ENCODE results near the gene DSC2. TPM values are rescaled to one million over a fixed set of nuclear protein-coding genes. Genes with fewer than 3 reads are reported as not detected.
A peak's percentile ranks its signal among the peaks of the same experiment; 100 is the strongest.
"Not testable (repeated sequence)": the region's sequence is repeated elsewhere in the genome, so short reads cannot be mapped to it uniquely, and the experiment has no call there.

The DSC2 gene
- 10 to 100 TPM in 4 of 5 donors, 1 to 10 TPM in 1; 8.7 to 18.3 (median 13.4) TPM for polyA plus RNA-seq (ENCODE audit: insufficient read depth in 1 of 5, insufficient read length in 5 of 5, low replicate concordance in 1 of 5)
- long read RNA-seq, donor 1 = 0 reads
- long read RNA-seq, donor 2 = 0 reads
- long read RNA-seq, donor 3 = 0 reads
- long read RNA-seq, donor 4 = 0 reads
- long read RNA-seq, donor 5, full-length matches to known transcripts = 1 of 1 reads
- long read RNA-seq, donor 5, partial matches to known transcripts = 0 of 1 reads
- long read RNA-seq, donor 5, other reads (novel, unspliced or antisense) = 0 of 1 reads
- long read RNA-seq, donor 6, full-length matches to known transcripts = 2 of 2 reads
- long read RNA-seq, donor 6, partial matches to known transcripts = 0 of 2 reads
- long read RNA-seq, donor 6, other reads (novel, unspliced or antisense) = 0 of 2 reads
- long read RNA-seq, donor 7, full-length matches to known transcripts = 2 of 2 reads
- long read RNA-seq, donor 7, partial matches to known transcripts = 0 of 2 reads
- long read RNA-seq, donor 7, other reads (novel, unspliced or antisense) = 0 of 2 reads
- long read RNA-seq, donor 8 = 0 reads

DNA sequence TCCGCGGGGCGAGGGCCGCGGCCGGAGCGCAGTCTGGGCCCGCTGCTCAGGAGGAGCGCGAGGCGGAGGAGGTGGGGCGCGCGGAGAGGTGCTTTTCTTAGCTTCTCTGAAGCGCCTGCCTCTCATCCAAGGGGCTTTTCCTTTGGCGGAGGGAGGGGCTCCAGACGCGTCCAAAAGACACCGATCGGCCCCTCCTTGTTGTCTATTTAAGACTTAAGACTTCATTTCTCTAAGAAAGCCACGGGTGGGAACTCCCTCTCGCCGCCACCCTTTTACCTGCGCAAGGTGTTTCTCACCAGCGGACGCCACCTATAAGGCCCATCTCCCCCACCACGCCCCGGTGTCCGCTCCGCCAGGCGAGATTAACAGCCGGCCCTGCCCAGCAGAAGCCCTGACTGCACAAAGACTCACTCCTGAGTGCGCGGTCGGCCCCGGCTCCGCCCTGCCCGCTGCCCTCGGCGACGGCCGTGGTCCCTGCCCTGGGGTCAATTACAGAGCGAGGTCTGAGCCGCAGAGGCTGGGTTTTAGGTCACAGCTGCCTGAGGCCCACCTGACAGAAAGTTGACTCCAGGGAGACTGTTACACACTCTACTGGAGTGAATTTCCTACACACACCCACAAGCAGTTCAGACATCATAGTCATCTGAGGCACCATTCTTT, at the start of gene DSC2:
Gene DSC2 (minus strand): TSS at position 397 of the 660 bp plus-strand sequence. CDS start 450 bp downstream, outside the sequence.
- peak in 1 of 2 donors; percentile 26 for DNase-seq

- DNase-seq = no peak
These were observed 47.1 kb upstream of the DSC2 start for GRCh38 chr18:31149351-31149750.

DNA sequence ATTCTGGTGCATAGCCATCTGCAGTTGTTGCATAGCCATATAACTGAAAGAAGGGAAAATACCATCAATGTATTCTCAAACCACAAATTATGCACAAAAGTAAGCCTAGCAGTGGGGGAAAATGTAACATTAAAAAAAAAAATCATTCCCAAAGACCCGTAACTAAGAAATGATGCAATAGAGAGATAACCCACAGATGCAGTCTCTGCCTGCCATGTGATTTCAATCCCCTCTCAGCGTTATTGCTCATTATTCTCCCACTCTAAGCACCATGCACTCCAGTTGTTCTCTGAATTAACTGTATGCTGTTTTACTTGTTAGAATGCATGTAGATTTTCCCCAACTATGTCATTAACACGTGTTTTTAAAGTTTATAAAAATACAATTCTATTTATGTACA, 46.4 kb upstream of the DSC2 start:
- DNase-seq = no peak

DNA sequence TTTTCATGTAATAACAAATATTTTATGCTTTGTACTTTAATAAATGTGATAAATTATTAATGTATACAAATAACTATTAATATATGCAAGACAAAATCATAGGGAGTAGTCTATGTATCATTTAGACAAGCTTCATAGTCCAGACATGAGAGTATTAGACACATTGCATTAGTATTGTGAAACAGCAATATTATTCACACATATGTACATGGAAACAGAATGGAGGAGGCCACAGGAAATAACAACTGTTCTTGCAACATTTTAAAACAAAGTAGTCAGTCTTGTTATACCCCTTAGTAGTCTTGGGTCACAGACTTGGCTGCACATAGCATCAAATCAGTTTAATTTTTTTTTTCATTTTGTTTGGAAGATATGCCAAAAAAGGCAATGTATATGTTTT, 44.6 kb upstream of the DSC2 start:
- no peak for DNase-seq

DNA sequence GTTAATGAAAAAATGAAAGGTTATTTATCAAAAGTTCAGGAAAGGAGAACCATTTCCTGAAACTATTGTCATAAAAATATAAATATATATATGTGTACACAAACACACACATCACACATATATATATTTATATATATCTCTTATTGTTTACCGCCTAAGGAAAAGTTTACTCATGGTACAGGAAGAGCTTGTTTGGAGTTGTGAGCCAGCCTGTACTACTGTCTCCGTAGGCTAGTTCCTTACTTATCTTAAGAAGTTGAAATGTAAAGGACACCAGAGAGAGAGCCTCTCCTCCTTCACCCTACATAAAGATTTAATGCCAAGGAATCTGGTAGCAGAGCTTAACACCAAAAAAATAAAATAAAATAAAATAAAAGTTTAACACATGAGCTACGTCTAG, 40.8 kb upstream of the DSC2 start:
- no peak for DNase-seq

GRCh38 chr18:31138709-31139108, 36.5 kb upstream of the DSC2 start:
- no peak for DNase-seq

DNA sequence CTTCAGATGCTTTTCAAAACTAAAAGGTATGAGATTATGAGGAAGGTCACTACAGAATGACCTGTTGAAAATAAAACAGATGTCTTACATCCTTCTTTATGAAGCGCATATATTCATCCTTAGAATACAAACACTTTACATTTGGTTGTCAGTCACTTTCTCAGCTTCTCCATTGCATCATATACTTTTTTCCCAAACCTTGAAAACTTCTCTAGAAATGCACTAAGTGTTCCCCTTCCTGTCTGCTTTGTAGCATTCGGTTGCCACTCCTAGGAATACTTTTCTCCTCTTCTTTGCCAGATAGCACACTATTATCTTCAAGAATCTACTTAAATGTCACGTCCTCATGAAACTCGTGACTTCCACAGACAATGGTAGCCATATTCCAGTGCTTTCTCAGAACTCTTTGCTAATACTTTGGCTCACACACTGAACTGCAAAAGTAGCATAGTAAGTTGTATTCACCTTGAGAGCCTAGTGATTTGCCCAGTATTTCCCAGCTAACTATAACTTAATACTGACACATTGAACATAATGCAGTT, 32.8 kb upstream of the DSC2 start:
- DNase-seq = no peak

DNA sequence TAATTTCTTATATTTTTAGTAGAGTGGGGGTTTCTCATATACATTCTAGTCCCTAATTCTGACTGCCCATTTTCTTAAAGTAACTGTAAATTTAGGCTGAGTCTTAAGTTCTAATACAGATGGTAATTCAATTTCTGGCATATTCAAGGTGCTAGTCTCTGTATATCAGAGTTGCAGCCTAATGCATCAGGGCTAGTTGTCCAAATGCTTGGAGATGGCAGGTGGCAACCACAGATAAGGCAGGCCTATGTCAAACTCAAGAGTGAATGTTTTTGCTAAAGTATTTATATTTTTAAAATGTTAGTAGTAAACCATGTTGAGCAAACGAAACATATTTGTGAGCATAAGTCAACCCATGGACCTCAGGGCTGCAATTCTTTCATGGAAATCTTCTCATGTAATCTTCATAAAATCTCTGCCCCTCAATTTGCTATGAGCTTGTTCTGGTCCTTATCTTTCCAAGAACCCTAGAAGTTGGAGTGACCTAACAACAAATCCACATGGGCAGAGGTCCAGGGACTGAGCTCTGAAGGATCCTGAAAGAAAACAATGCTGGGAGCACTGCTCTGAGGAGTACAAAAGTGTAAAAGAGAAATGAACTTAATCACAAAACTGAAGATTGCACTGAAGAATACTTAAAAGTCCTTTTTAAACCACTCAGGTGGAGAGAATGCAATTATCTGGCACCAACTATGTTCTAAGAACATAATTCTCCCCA, 27.3 kb upstream of the DSC2 start:
- no peak for DNase-seq

GRCh38 chr18:31125878-31126277, 23.7 kb upstream of the DSC2 start:
- no peak for DNase-seq

- DNase-seq = not testable (repeated sequence)
These were observed 20.9 kb upstream of the DSC2 start for GRCh38 chr18:31123125-31123524.

DNA sequence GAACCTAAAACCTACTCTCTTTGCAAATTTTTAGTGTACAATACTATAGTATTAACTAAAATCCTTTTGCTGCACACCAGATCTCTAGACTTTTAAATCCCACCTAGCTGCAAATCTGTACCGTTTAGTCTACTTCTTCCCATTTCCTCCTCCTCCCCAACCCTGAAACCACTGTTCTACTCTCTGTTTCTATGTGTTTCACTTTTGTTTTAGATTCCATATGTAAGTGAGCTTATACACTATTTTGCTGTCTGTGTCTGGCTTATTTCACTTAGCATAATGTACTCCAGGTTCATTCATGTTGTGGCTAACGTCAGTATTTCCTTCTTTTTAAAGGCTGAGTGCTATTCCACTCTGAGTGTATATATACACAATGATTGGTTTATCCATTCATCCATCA, 18.4 kb upstream of the DSC2 start:
- no peak for DNase-seq

DNA sequence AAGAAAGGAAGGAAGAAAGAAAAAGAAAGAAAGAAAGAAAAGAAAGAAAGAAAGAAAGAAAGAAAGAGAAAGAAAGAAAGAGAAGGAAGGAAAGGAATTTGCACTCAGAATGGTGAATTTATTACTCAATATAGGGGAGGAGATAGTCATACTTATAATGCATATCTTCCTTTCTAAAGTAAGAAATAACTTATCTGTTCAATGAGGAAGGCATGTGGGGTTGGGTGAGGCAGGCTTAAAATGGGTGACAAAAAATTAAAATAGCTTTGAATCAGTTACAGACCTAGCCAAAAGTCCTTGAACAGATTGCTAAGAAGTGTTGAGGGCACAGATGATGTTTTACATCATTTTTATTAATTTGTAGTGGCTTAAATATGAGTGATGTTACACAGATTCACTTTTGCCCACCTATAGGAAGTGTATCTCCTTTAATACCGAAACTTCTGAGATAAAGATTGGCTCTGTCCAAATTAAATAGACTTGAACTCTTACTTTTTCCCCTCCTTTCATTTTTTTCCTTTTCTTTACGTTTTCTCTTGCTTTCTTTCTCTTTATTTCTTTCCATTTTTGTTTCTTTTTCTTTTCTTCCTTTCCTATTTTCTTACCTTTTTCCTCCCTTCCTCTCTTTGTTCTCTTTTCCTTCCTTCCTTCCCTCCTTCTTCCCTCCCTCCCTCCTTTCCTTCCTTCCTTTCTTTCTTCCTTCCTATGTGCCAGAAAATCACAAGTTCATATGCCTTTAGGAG, 14.8 kb upstream of the DSC2 start:
- no peak for DNase-seq

DNA sequence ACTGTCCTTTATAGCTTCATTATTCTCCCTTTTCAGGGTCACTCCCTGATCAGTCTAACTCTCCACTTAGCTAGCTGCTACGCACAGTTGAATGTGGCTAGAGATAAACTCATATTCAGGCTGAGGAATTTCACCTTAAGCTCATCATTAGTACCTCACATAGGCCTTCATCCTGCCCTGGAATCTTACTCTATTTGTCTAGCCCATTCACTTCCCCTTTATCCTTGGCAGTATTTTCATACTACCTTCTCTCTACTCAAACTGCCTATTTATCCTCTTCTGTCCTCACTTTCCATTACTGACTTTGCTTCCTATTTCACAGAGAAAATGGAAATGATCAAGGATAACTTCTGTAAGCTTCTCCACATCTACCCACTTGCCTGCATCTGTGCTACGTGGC, 10.6 kb upstream of the DSC2 start:
- DNase-seq = no peak

GRCh38 chr18:31105733-31106132, 3.5 kb upstream of the DSC2 start:
- DNase-seq = no peak

DNA sequence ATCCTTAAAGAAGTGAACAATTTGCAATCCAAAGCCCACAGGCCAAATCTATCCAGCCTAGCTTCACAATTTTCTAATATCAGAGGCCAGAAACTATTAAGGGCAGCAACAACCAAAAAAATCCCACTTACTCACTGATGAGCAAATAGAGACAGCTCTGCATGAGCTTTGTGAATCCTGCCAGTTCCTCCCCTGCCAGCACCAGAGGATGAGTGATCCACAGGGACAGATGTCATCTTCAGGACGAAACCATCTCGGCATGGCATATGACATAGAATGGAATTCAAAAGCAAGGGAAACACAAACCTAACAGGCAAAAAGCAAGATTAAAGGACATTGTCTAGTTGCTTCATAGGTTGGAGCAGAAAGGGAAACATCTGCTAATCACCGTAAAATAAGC, 2.2 kb upstream of the DSC2 start:
- DNase-seq = no peak

DNA sequence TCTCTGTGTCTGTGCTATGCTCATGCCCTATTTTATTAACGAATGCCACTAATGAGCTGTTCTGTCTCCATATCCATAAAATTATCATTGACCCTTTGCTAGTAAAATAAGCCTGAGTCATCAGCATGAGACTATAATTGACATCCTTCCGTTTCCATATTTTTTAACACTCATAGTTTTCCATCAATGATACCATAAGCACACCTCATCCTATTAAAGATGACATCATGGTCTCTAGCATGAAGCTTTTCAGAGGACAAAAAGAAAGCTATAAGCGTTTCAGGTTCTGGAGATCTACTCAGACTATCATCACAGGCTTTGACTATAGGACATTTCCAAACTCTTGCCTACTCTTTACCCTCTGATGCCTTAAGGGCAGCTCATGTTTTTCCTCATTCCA, 1.2 kb upstream of the DSC2 start:
- no peak for DNase-seq

DNA sequence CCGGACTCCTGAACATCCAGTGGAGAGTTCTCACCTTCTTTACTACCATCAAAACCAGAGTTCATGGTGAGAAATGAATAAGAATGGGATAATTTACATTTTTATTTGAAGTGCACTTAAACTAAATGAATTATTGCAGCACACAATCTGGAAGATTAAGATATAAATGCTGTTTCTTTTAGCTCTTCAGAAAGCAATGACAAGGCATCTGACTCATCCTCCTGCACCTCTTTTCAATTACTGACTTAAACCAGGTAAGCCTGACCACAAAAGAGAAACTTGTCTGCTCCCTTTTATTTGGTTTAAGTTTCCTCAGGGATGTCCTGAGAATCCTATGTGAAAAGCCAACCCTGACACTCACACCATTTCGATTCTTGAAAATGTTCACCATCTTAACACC, 720 bp upstream of the DSC2 start:
- no peak for DNase-seq

- peak; percentile 68 to 75 for DNase-seq
These were observed 817 bp downstream of the DSC2 start for GRCh38 chr18:31101183-31102024.

GRCh38 chr18:31100436-31101182, 1.6 kb downstream of the DSC2 start:
- no peak for DNase-seq
